ENCODE results near the gene ASMTL.

The ASMTL gene

DNA sequence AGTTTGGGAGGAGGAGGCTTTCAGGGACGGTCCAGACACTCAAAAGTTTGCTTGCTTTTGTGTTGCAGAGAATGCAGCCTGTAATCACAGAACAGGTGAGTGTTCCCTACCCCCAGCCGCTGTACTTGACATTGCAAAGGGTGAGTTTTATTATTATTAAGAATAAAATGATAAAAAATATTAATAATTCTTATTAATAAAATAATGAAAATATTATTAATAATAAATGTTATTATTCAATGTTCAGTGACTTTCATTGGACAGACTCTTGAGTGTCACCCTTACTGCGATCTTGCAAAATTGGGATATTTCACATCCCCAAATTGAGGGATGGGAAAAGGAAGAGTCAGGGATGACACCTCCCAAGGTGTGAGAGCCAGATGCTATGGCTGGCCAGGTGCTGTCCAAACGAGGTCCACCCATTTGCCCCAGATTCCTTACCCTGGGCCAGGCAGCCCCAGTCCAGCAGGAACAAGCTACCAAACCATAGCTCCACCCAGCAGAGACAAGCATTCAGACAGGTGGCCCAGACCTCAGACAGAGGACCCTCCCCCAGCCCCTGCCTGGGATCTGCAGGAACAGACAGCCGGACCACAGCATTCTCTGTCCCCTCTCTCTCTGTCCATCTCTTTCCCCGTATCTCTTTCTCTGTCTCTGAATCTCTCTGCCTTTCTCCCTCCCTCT is 93.8 kb downstream of the ASMTL start:
- H3K9ac ChIP-seq (ENCODE audit: low read depth, low read length), result no peak overlapping the region
- H3K27me3 ChIP-seq (ENCODE audit: insufficient read depth, low read length), result no peaks in the 10 kb centered on the region
- peaks cover 8% of the 10 kb centered on the region; the same call in 1 of the 2 replicates for H3K4me1 ChIP-seq (ENCODE audit: insufficient read depth, low read length)
- H3K4me3 ChIP-seq (ENCODE audit: low read length), result no peak overlapping the region
- no peaks in the 10 kb centered on the region for H3K9me3 ChIP-seq (ENCODE audit: insufficient read depth, low read depth, low read length)
- H3K36me3 ChIP-seq (ENCODE audit: insufficient read depth, low read depth, low read length), result no peaks in the 10 kb centered on the region; the same call in 1 of the 2 replicates
- H3K27ac ChIP-seq (ENCODE audit: low read length), result no peak overlapping the region

DNA sequence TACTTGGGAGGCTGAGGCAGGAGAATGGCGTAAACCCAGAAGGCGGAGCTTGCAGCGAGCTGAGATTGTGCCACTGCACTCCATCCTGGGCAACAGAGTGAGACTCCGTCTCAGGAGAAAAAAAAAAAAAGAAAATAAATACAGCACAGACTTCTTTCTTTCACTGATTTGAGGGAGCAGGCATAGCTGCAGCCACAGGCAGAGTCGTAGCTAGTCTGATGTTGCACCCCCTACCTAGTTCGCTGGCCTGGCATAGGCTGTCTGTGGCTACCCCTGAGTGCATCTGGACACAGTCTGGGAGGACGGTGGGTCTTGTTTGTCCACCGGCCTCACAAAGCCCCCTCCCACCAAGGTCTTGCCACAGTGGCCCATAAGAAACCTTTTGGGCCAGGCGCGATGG is 94.7 kb downstream of the ASMTL start:
- H3K27ac ChIP-seq (ENCODE audit: low read length), result no peak overlapping the region
- H3K27me3 ChIP-seq (ENCODE audit: insufficient read depth, low read length), result no peaks in the 10 kb centered on the region
- no peaks in the 10 kb centered on the region; the same call in 1 of the 2 replicates for H3K36me3 ChIP-seq (ENCODE audit: insufficient read depth, low read depth, low read length)
- H3K4me1 ChIP-seq (ENCODE audit: insufficient read depth, low read length), result peaks cover 8% of the 10 kb centered on the region; the same call in 1 of the 2 replicates
- no peak overlapping the region for H3K9ac ChIP-seq (ENCODE audit: low read depth, low read length)
- H3K4me3 ChIP-seq (ENCODE audit: low read length), result no peak overlapping the region
- H3K9me3 ChIP-seq (ENCODE audit: insufficient read depth, low read depth, low read length), result no peaks in the 10 kb centered on the region

DNA sequence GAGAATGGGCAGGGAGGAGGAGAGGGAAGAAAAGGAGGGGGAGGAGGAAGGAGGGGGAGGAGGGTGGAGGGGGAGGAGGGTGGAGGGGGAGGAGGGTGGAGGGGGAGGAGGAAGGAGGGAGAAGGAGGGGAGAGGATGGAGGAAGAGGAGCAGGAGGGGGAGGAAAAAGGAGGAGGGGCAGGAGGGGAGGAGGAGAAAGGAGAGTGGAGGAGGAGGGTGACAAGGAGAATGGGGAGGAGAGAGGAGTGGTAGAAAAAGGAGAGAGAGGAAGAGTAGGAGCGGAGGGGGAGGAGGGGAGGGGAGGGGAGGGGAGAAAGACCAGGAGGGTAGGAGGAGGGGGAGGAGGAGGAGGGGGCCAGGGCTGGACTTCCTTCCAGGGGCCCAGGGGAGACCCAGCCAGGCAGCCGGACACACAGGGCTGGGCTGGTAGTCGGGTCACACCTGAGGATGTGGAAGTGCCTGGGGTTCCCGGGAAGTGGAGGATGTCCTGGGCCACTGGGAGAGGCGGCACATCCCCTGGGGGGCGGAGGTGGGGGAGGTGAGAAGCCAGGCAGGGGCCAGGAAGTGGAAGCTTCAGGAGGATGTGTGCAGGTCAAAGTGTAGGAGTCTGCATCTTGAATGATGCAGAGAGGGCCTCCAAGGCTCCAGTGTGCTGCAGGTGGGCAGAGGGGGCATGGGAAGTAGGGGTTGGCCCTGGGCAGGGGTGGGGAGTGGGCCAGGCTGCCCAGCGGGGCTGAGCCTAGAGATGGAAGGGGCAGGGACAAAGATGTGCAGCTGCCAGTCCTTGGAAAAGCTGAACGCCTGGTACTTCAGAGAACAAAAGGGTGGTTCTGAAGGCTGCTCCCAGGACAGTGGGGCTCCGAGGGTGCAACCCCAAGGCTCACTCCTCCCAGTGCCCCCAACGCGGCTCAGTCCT is 97.3 kb downstream of the ASMTL start:
- H3K9me3 ChIP-seq (ENCODE audit: insufficient read depth, low read depth, low read length), result 0 out of 2 replicates have a peak, but pooled peaks cover 5% of the 10 kb centered on the region
- H3K36me3 ChIP-seq (ENCODE audit: insufficient read depth, low read depth, low read length), result no peaks in the 10 kb centered on the region; the same call in 1 of the 2 replicates
- H3K27ac ChIP-seq (ENCODE audit: low read length), result peak overlapping the region; percentile 89
- no peaks in the 10 kb centered on the region for H3K27me3 ChIP-seq (ENCODE audit: insufficient read depth, low read length)
- peak overlapping the region; percentile 72; the same call in 1 of the 2 replicates for H3K9ac ChIP-seq (ENCODE audit: low read depth, low read length)
- H3K4me3 ChIP-seq (ENCODE audit: low read length), result peak overlapping the region; percentile 43; the same call in 1 of the 2 replicates
- H3K4me1 ChIP-seq (ENCODE audit: insufficient read depth, low read length), result peaks cover 8% of the 10 kb centered on the region; the same call in 1 of the 2 replicates

DNA sequence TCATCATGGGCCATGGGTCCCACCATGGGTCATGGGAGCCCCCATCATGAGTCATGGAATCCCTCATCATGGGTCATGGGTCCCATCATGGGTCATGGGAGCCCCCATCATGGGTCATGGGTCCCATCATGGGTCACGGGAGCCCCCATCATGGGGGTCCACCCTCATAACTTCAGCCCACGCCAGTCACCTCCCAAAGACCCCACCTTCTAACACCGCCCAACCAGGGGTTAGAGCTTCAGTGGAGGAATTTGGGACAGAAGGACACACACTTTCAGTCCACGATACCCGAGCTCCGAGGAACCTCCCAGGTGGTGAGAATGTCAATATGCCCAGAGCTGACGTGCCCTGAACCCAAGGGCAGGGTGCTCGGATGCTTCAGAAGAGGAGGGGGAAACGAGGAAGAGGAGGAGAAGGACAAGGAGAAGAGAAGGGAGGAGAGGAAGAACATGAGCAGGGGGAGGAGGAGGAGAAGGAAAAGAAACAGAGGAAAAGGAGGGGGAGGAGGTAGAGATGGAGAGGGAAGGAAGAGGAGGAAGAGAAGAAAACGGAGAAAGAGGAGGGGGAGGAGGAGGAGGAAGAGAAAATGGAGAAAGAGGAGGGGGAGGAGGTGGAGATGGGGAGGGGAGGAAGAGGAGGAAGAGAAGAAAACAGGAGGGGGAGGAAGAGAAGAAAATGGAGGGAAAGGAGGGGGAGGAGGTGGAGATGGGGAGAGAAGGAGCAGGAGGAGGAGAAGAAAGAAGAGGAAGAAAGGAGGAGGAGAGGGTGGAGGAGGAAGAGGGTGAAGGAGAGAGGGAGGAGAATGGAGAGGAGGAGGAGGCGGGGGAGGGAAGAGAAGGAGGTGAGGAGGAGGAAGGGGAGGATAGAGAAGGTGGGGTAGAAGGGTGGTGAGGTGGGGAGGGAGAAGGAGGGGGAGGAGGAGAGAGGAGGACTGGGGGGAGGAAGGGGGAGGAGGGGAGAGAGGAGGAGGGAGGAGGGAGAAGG is 98.4 kb downstream of the ASMTL start:
- H3K9ac ChIP-seq (ENCODE audit: low read depth, low read length), result no peak overlapping the region
- peaks cover 8% of the 10 kb centered on the region; the same call in 1 of the 2 replicates for H3K4me1 ChIP-seq (ENCODE audit: insufficient read depth, low read length)
- no peaks in the 10 kb centered on the region; the same call in 1 of the 2 replicates for H3K36me3 ChIP-seq (ENCODE audit: insufficient read depth, low read depth, low read length)
- no peak overlapping the region for H3K27ac ChIP-seq (ENCODE audit: low read length)
- no peak overlapping the region for H3K4me3 ChIP-seq (ENCODE audit: low read length)
- H3K27me3 ChIP-seq (ENCODE audit: insufficient read depth, low read length), result no peaks in the 10 kb centered on the region
- H3K9me3 ChIP-seq (ENCODE audit: insufficient read depth, low read depth, low read length), result 0 out of 2 replicates have a peak, but pooled peaks cover 5% of the 10 kb centered on the region

All from iPS-20b (cell line).